SW 1271 (cell line): Measurements from ENCODE around the gene ASB2.

Experiments
- DNase-seq, 2 experiments: peaks; one replicate each; lab custom pipeline; 2025; lab: John Stamatoyannopoulos, UW

Gene ASB2

GRCh38 chr14:93926873-93927799 lies 49.2 kb downstream of the ASB2 start, which contains the start of gene FAM181A:
Gene FAM181A (plus strand): TSS chr14:93927344. CDS start chr14:93928286, 942 bp downstream.
- no peak for DNase-seq

DNA sequence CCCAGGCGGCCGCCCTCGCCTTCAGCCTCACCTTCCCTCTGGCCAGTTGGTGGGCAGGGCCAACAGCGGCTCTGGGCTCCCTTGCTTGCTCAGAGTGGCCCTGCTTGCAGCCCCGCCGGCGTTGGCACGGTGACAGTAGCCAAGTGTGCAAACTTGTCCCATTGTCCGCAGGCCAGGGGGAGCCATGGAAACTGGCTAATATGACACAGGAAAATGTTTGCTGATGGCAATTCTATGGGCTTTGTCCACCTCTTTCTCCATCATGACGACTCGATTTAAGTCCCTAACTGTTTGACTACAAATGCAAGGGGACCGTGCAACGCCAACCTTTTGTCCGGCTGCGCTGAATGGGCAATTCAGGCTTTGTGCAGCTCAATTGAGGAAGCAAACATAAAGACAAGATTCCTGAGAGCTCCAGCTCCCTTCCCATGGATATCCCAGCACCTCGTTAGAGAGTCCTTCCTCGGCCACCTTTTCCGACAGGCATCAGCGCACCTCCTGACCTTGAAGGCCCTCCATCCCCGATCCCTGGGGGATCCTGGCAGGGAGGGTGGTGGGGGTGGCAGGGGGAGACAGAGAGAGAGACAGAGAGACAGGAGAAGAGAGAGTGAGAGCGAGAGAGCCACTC lies 50.0 kb downstream of the ASB2 start:
- DNase-seq, result no peak

DNA sequence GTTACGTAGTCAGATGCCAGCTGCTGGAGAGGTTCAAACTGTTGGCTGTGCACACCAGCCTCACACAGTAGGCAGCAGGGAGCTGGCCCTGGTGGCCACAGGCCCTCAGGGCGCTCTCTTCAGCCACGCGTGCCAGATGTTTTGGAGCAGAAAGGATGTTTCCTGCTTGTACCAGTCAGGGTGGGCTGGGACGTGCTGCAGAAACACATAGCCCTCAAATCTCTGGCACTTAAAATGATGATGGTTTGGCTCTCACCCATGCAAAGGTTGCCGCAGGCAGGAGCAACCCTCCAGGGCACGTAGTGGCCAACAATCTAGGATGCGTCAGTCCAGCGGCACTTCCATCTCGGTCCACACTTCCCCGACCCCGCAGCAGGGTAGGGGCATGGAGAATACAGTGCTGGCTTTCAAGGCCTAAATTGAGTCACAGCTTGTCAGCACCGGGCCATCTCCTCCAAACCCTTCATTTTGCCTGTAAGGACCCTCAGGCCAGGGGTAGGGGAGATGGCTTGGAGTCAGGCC lies 50.9 kb downstream of the ASB2 start:
- DNase-seq, result no peak

DNA sequence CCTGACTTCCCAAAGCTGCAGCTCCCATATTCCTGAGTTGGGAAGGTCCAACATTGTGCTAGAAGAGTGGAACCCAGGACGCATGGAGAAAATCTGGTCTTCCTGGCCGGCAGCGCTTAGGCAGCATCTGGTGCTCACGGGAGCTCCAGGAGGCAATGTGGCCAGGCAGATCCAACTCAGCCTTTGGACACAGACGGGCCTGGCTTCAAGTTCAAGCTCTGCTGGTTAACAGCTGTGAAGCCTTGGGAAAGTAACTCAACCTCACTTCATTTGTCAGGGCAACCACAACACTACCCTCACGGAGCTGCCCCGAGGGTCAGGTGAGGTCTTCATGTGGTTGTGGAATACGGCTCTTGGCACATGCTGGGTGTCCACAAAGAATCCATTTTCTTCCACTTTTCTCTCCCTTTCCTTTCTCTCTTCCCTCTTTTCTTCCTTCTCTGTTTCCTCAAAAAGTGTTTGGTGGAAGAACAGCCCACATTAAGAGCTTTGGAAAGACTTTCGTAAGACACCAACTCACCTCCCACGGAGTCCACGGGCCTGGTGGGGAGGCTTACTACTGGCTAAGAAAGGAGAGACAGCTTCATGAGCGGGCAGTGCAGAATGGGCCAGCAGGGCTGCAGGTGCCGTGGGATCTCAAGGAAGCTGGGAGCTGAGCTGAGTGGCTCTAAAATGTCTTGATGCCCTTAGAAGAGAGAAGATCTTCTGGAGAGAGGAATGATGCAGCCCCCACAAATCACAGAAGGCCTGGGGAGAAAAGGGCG lies 51.6 kb downstream of the ASB2 start:
- no peak for DNase-seq

GRCh38 chr14:93923626-93924025 lies 52.7 kb downstream of the ASB2 start:
- DNase-seq, result no peak

GRCh38 chr14:93921001-93921806 lies 55.2 kb downstream of the ASB2 start:
- no peak for DNase-seq

DNA sequence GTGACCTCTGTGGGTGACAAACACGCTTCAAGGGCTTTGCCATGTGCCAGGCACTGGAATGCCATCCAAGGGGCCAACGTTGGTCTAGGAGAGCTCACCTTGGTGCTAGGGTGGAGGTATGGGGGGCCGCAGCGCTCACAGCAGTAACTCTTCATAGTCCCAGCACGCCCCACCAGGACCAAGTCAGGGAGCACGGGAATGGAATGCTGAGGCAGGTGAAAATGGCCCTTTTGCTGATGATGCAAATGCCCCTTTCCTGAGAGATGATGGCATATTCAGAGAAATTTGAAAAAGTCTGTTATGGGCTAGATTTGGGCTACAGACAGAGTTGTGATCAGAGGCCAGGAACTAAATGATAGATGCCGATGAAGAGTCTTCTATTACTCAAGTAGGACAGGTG lies 59.2 kb downstream of the ASB2 start:
- no peak for DNase-seq

DNA sequence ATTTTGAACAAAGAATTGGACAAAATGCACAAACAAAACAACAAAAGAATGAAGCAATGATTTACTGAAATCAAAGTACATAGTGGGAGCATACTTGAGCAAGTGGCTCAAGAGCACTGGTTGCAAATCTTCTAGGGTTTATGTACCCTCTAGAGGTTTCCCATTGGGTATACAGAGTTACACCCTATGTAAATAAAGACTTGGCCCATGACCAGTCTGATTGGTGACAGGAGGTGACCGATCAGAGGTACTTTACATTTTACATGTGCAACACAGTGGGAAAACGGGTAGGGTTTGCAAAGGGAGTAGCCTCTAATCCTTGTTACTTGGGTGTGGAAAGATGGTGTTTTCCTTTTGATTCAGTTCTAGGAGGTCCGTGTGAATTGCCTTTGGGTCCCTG lies 59.9 kb downstream of the ASB2 start:
- DNase-seq, result no peak

DNA sequence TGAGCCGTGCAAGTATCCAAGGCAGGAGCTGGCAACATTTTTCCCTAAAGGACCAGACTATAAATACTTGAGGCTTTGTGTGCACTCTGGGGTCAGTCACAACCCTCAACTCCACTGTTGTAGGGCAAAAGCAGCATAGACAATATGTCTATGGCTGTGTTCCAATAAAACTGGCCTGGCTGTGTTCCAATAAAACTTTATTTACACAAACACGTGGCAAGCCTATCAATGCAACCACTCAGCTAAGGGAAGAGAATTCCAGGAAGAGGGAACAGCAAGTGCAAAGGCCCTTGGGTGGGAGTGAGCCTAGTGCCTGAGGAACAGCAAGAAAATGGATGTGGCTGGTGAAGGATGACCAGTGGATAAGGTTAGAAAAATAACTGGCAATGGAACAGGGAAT lies 60.6 kb downstream of the ASB2 start:
- no peak for DNase-seq

DNA sequence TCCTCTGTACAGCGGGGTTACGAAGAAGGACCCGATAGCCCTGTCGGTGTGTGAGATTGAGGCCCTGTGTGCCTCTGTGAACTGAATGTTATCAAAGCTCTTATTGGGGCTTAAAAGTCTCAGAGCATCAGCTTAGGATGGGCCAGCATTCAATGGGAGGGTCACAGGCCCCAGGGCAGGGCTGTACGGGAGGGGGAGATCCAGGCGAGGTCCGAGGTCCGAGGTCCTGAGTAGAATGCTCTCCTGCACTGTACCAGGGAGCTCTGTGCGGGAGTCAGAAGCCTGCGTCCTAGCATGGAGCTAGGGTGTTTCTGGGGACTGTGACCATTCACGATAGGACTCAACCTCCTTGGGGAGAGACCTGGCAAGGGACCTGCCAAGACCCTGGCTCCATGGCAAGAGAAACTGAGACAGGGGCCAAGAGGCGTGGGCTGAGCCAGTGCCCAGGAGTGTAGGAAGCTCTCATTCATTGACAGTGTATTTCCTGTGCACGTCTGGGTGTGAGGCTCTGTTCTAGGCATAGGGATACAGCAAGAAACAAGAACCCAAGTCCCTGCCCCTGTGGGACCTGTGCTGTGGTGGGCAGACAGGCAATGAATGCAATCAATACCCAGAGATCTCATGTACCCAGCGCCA lies 61.2 kb downstream of the ASB2 start:
- DNase-seq, result no peak

- DNase-seq, result no peak
Measured at GRCh38 chr14:93914278-93914677, 62.1 kb downstream of the ASB2 start.

GRCh38 chr14:93912782-93913181 lies 63.6 kb downstream of the ASB2 start:
- no peak for DNase-seq

DNA sequence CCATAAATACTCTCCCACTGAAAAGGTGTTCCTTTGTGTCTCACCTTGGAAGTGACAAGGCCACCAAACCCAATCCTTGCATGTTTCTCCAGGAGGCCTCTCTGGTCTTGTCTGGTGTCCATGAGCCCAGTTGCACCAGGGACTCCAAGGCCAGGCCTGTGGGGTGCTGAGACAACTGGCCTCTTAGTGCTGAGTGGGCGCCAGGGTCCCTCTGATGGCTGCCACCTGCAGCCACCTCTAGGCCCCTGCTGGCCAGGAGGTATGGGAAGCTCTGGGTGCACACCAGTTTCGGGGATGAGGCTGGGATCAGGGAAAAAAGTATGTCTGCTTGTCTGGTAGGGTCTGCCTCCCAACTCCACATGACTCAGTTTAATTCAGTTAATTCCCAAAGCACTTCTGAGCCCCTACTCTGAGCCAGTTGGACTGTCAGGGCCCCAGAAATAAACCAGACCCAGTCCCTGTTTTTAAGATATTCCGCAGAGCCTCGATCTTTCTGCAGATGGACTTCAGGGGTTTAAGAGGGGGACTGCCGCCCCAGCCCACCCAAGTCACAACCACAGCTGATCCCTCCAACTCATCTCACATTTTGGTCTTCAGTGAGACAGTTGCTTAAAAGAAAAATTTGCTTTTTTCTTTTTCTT lies 64.3 kb downstream of the ASB2 start:
- DNase-seq, result no peak

GRCh38 chr14:93909429-93910128 lies 66.8 kb downstream of the ASB2 start:
- DNase-seq, result no peak

GRCh38 chr14:93906341-93907329 lies 69.7 kb downstream of the ASB2 start:
- DNase-seq, result peak in 1 of 2 experiments; percentile 54

- DNase-seq, result no peak
Measured at GRCh38 chr14:93905623-93906022, 70.7 kb downstream of the ASB2 start.

GRCh38 chr14:93903342-93904184 lies 72.8 kb downstream of the ASB2 start:
- DNase-seq, result no peak
